Effector CD8-positive, alpha-beta T cell (primary cell): ENCODE data around the gene ACTRT2.

Experiments
- DNase-seq: peaks from one replicate; lab custom pipeline; 2025; lab: John Stamatoyannopoulos, UW
- total RNA-seq, 4 experiments: gene quantifications; one replicate each; lab custom pipeline; 2026; lab: John Stamatoyannopoulos, UW

The ACTRT2 gene
- total RNA-seq, result 0 reads per million in 4 experiments

DNA sequence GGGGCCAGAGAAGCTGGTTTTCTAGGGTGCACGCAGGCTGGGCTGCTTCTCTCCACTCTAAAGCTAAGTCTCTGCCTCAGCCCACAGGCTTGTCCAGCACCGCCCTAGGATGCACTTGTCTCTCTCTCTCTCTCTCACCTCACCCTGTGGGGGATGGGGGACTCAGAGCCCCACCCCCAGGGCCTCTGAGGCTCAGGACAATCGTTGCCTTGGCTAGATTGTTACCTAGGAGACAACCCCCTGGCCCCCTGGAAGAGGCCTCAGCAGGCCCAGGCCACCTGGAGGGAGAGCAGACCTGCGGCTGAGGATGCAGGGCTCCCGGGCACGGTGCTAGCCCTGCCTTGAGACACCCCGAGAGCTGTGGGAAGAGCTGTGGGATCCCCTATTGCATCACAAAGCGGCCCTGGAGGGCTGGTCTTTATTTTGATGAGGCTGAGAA, at the start of gene ACTRT2:
ACTRT2 (plus strand) TSS at position 235 of the 439 bp plus-strand sequence. CDS start 220 bp downstream, outside the sequence.
- no peak for DNase-seq

DNA sequence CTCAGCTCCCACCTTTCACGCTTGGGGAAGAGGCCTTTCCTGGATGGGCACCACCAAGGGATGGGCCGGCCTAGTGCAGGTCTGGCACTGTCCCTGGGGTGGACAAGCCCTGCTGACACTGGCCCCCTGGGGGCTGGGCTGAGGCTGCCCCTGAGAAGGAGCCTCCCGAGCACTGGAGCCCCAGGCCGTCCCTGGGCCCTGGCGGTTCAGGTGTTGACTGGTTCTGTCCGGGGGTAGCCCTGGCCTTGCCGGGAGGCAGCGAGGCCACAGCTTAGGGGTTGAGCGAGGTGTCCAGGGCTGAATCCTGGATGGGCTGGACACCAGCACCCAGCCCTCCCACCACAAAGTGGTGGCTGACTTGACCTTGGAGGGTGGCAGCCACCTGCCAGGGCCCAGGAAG, 49.7 kb upstream of the ACTRT2 start:
- DNase-seq, result no peak

DNA sequence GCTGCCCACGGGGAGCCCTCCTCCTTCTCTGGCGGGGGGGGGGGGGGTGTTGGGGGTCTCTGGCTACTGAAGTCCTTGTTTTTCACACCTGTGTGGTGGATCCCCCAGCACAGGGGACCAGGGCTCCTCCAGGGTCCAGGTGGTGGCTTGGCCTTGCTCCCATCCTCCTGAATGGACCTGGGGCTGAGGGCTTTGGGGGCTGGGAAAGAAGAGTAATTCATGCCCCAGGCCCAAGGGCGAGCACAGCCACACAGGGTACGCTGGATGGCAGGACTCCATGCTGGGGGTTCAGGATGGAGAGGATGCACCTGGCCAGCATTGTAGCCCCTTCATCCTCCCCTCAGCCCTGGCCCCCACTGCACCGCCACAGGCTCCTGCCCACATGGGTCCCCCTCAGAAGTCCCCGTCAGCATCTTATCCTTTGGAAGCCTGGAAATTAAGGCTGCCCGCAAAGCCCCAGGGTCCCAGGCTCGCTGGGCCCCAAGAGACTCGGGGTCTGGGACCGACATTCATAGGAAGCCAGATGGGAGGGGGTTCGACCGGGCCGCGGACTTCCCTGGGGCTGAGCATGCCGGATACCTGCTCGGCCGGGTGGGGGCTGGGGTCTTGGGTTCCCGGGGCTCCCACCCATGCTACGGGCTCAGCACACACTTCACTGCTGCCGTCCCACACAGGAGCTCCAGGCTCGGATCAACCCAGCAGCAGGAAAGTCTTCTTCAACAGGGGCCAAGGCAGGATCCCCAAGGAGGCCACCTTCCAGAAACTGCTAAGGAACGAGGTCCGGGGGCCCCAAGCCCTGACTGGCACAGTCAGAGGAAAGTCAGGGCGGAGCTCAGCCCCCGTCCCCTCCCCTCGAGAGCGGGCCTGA, 49.0 kb upstream of the ACTRT2 start:
- DNase-seq, result no peak

DNA sequence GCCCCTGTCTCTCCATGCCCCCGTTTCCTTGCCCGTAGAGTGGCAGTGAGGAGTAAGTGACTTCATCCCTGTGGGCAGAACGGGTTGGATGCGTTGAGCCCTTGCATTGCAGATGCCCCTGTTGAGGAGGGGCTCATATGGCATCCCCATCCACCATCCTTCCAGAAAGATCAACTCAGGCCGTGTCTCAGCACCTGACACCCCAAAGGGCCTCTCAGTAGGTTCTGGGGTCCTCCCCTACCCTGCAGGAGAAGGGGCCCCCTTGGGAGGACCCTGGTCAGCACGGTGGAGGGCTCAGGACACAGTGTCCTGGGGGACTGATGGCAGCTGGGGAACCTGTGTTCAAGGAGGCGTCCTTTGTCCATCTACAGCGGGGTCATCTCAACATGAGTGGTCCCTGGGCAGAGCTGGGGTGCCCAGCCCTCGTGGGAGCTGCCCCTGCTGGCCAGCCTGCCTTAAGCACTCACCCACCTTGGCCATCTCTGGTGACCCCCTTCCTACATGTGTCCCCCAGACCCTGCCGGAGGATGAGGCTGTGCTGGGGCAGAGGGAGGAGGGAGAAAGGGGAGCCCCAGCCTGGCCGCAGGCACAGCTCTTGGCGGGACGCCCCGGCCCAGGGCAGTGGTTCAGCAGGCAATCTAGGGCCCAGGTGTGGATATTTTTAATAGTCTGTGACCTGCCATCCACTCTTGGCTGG, 48.2 kb upstream of the ACTRT2 start:
- DNase-seq, result no peak

DNA sequence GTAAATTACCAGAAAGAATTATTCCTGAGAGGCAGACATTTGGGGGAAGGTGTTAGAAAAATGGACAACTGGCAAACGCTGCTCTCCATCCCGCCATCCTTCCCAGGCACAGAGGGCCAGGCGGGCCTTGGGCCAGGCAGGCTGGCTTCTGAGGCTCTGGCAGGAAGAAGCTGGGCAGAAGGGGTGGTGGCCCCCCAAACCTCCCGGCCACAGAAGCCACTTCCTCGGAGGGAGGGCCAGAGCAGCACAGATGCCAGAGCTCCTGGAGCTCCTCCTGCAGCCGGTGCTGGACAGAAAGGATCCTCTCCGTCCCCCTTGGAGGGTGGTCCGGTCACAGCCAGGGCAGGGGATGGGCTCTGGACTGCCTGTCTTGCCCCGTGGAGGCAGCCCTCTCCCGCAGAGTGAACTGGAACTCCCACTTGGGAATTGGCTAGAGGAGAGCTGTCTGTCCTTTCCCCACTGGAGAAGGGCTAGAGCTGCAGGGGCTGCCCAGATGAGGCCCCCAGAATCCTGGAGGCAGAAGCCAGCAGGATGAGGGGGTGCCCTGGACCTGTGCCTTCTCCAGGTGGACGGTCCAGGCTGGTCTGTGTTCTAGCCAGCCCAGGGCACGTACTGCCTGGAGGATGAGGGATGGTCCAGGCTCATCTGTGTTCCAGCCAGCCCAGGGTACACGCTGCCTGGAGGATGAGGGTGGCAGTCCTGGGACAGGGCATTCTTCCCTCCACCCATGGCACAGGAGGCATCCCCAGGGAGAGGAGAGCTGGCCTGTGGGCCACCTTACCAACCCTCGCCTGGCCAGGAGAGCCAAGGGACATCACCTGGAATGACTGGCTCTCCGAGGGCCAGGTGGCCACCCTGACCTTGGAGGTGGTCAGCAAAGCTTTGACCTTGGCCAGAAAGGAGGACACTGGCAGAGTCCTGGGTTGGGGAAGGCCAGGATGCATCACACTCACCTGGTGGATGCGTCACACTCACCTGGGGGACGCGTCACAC, 47.4 kb upstream of the ACTRT2 start:
- no peak for DNase-seq

DNA sequence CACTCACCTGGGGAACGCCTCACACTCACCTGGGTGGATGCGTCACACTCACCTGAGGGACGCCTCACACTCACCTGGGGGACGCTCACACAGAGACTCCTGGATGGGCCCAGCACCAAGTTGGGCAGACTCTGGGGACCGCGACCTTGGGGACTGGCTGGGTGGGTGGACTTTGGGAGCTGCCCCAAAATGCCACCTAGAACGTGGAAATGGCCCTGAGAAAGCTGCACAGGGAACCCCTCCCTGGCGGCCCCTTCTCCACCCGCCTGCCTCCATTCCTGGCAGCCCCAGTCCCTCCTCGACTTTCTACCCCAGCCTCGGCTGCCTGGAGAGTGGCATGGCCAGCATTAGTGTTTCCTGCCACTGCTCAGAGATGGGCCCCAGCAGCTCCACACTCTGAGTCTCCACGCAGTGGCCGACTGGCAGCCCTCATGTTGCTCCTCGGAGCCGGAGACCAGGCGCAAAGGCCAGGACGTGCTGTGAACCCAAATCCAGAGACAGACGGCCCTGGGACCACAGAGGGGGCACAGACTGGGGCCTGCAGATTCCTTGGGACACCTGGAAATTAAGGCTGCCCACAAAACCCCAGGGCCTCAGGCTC, 46.5 kb upstream of the ACTRT2 start:
- DNase-seq, result no peak

DNA sequence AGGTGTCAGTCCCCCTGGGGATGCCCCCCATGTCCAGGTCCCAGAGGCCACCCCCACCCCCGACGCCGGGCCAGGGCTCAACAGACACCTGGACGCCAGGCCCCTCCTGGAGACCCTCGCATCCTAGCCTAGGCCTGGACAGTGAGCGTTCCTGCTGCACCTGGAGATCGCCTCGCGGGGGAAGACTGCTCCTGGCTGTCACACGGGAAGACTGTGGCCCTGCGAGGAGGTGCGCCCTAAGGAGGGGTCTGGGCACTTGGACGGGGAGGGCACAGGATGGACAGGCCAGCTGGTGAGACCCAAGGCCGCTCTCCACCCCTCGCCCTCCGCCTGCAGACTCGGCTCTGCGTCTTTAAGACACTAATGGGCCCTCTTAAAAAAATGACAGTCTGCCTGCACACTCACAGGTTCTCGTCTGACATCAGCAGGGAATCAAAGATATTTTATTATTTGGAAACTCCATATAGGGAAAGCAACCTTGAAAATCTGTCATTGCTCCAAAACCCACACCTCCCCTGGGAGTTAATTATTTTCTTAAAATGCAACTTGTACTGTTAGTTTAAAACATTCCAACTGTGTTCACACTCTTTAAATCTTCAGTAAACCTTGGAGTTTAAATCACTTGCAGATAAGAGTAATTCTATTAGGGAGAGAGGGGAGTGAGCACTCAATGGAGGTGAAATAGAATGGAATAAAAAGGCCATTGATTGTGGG, 45.6 kb upstream of the ACTRT2 start:
- DNase-seq, result no peak

- DNase-seq, result no peak
Measured at GRCh38 chr1:2976180-2976562, 45.1 kb upstream of the ACTRT2 start.

DNA sequence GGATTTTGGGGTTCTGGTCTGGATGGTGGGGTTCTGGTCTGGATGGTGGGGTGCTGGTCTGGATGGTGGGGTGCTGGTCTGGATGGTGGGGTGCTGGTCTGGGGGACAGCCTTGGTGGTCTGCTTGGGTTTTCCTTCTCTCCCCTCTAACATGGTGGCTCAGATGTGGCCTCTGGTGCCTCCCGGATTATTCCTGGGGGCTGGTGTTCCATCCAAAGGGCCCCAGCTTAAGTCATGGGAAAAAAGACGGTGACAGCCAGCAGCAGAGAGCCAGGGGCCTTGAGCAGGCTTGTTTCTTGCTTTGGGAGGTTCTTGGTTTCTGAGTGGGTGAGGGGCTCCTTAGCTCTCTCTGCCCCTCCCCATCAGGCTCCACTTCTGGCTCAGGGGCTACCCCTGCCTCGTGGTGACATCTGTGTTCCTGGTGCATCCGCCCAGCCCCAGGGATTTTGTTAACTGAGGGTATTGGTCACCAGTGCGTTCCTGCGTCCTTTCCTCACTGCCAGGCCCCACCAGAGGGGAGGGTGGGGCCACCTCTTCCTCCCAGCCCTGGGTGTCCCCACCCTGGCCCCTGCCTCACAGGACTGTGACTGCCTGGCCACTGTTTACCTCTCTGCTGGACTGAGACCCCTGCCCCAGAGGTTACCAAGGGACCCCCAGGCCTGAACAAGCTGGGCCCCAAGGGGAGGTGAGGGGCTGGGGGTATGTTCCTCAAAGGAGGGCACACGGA, 43.2 kb upstream of the ACTRT2 start:
- DNase-seq, result no peak

- DNase-seq, result no peak
Measured at GRCh38 chr1:2978691-2979190, 42.5 kb upstream of the ACTRT2 start.

GRCh38 chr1:2979191-2980072, 41.8 kb upstream of the ACTRT2 start:
- DNase-seq, result no peak

DNA sequence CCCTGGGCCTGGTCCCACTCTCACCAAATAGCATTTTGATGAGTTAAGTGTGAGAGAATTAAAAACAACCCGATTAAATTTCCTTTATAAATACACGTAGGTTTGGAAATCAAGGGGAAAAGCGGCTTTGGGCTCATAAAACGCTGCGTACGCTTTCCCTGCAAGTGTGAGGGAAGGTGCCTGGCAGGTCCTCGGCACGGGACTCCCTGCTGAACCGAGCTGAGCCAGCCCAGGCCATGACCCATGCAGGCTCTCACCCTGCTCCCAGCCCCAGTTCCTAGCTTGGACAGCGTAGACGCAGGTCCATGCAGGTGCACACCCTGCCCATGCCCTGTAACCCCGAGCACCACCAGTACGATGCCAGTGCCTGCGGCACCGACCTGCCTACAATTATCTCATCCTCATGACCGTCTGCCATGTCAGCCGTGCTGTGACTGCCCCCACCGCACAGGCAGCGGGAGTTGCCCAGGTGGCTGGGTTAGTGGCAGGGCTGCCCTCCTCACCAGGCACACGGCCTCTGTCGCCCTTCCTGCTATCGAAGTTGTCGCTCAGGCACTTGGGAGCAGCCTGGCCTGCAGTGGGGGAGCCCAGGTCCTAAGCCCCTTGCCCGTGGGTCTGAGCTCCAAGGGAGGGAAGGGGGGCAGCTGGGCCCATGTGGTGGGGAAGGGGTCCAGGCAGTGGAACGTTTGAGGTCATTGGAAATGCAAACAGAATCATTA, 41.0 kb upstream of the ACTRT2 start:
- no peak for DNase-seq

DNA sequence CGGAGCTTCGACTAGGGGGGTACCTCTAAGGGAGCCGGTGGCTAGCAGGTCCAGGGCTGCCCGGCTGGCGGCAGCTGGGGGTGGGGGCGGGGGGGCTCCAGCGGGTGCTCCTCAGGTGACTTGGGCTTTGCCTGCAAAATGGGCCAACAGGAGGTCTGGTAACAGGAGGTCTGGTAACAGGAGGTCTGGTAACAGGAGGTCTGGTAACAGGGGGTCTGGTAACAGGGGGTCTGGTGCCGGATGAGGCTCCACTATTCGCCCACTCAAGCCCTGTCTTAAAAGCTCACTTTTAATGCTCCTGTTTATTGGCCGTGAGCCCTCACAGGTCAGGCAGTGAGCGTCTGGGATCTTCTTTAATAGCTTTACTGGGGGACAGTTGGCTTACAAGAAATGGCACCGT, 40.4 kb upstream of the ACTRT2 start:
- no peak for DNase-seq

- no peak for DNase-seq
Measured at GRCh38 chr1:2981388-2981787, 39.9 kb upstream of the ACTRT2 start.

- DNase-seq, result no peak
Measured at GRCh38 chr1:2981981-2982614, 39.2 kb upstream of the ACTRT2 start.

- no peak for DNase-seq
Measured at GRCh38 chr1:2982615-2983318, 38.5 kb upstream of the ACTRT2 start.

DNA sequence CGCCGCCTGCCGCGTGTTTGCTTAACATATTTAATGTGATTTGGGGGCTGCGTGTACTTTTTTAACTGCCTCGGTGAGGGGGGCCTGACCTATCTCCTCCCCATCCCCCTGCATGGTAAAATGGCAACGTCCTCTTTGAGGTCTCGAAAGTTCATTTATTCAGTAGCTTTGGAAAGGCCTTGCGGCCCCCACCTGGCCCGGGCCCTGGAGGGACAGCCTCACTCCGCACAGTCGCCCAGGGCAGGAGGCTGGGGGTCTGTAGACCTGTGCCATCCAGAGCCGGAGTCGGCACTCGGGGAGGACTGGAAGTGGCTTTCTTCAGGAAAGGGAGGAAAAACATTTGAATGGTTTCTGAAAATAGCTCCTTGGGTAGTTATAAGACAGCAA, 38.0 kb upstream of the ACTRT2 start:
- no peak for DNase-seq
